Hematopoietic multipotent progenitor cell treated with erythropoietin and hydrocortisone succinate and interleukin-3 and kit ligand, for 8 days (in vitro differentiated cells): ENCODE measurements around the gene RRP9.
"Not testable (repeated sequence)": the region's sequence is repeated elsewhere in the genome, so short reads cannot be mapped to it uniquely, and the experiment has no call there.

Experiments used
- DNase-seq: peaks from one replicate; pipeline ENCODE4 v3.0.0-alpha.2; 2015

Gene RRP9

GRCh38 chr3:51937014-51937413 lies 4.7 kb downstream of the RRP9 start:
- DNase-seq = no peak

GRCh38 chr3:51935886-51936755 lies 5.6 kb downstream of the RRP9 start:
- DNase-seq = no peak

- no peak for DNase-seq
Measured at GRCh38 chr3:51934991-51935885, 6.5 kb downstream of the RRP9 start.

GRCh38 chr3:51934139-51934850 lies 7.4 kb downstream of the RRP9 start:
- DNase-seq = no peak

GRCh38 chr3:51933471-51934138 lies 8.1 kb downstream of the RRP9 start:
- DNase-seq = no peak

- no peak for DNase-seq
Measured at GRCh38 chr3:51932471-51933370, 9.0 kb downstream of the RRP9 start.

GRCh38 chr3:51931756-51932155 lies 9.9 kb downstream of the RRP9 start:
- no peak for DNase-seq

- DNase-seq = no peak
Measured at GRCh38 chr3:51930439-51930838, 11.3 kb downstream of the RRP9 start.

- DNase-seq = no peak
Measured at GRCh38 chr3:51929420-51930003, 12.2 kb downstream of the RRP9 start.

- DNase-seq = not testable (repeated sequence)
Measured at GRCh38 chr3:51928981-51929380, 12.7 kb downstream of the RRP9 start.

GRCh38 chr3:51928438-51928837 lies 13.3 kb downstream of the RRP9 start:
- DNase-seq = no peak

GRCh38 chr3:51927061-51927977 lies 14.4 kb downstream of the RRP9 start:
- DNase-seq = no peak

- no peak for DNase-seq
Measured at GRCh38 chr3:51921081-51921578, 20.6 kb downstream of the RRP9 start.

- no peak for DNase-seq
Measured at GRCh38 chr3:51916418-51916817, 25.3 kb downstream of the RRP9 start.

- no peak for DNase-seq
Measured at GRCh38 chr3:51908026-51908425, 33.7 kb downstream of the RRP9 start.

- DNase-seq = no peak
Measured at GRCh38 chr3:51904034-51904823, 37.5 kb downstream of the RRP9 start.

- not testable (repeated sequence) for DNase-seq
Measured at GRCh38 chr3:51902361-51902760, 39.3 kb downstream of the RRP9 start.

- not testable (repeated sequence) for DNase-seq
Measured at GRCh38 chr3:51900043-51900442, 41.7 kb downstream of the RRP9 start.

GRCh38 chr3:51897391-51897790 lies 44.3 kb downstream of the RRP9 start:
- no peak for DNase-seq
